Ishikawa (cell line): Measurements from ENCODE around the gene YPEL3.

ENCODE experiments used
- CEBPB ChIP-seq: IDR thresholded peaks from 2 replicates; pipeline ENCODE4 v1.6.1; 2012
- CREB1 ChIP-seq: IDR thresholded peaks from 2 replicates; pipeline ENCODE4 v1.6.1; 2012; ENCODE audit warnings: low read depth
- EP300 ChIP-seq: IDR thresholded peaks from 2 replicates; pipeline ENCODE4 v1.6.1; 2012; ENCODE audit warnings: borderline replicate concordance
- FOXM1 ChIP-seq: IDR thresholded peaks from 2 replicates; pipeline ENCODE4 v1.6.1; 2012; ENCODE audit warnings: low read depth, borderline replicate concordance
- MAX ChIP-seq: IDR thresholded peaks from 2 replicates; pipeline ENCODE4 v1.6.1; 2012
- NFIC ChIP-seq: IDR thresholded peaks from 2 replicates; pipeline ENCODE4 v1.6.1; 2012
- RAD21 ChIP-seq: IDR thresholded peaks from 2 replicates; pipeline ENCODE4 v1.6.1; 2012; ENCODE audit warnings: low read depth
- REST ChIP-seq: IDR thresholded peaks from 2 replicates; pipeline ENCODE4 v1.6.1; 2012; ENCODE audit warnings: low read depth, mild to moderate bottlenecking
- TEAD4 ChIP-seq: IDR thresholded peaks from 2 replicates; pipeline ENCODE4 v1.6.1; 2012
- ZBTB7A ChIP-seq: IDR thresholded peaks from 2 replicates; pipeline ENCODE4 v1.6.1; 2012; ENCODE audit warnings: low read depth
- TF ChIP-seq, protein P1 (sequence below): IDR thresholded peaks from 2 replicates; pipeline ENCODE4 v1.6.1; 2012

GRCh38 chr16:30079480-30079879 lies 16.5 kb downstream of the YPEL3 start:
- TF ChIP-seq ZBTB7A (no peak), CREB1 (no peak), CEBPB (no peak), EP300 (no peak), MAX (no peak), TEAD4 (no peak), FOXM1 (no peak), RAD21 (no peak), NFIC (no peak), REST (no peak)
- TF ChIP-seq, protein P1, sequence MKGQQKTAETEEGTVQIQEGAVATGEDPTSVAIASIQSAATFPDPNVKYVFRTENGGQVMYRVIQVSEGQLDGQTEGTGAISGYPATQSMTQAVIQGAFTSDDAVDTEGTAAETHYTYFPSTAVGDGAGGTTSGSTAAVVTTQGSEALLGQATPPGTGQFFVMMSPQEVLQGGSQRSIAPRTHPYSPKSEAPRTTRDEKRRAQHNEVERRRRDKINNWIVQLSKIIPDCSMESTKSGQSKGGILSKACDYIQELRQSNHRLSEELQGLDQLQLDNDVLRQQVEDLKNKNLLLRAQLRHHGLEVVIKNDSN: no peak
